Stimulated activated naive CD8-positive, alpha-beta T cell treated with anti-CD3 and anti-CD28 coated beads, Interleukin-15, Interleukin-2, amounts not matched to agents 100 ng/mL and 50 ng/mL, for 24 hours (primary cell): Measurements from ENCODE around the gene DGAT2.

Experiments
- H3K27ac Mint-ChIP-seq: one replicate; pipeline ENCODE4 v1.8.0; 2021; ENCODE audit warnings: mild to moderate bottlenecking, mixed read lengths
- H3K27me3 Mint-ChIP-seq: one replicate; pipeline ENCODE4 v1.8.0; 2021; ENCODE audit warnings: mixed read lengths
- H3K36me3 Mint-ChIP-seq: one replicate; pipeline ENCODE4 v1.8.0; 2021; ENCODE audit warnings: low read depth, mixed read lengths
- H3K4me1 Mint-ChIP-seq: one replicate; pipeline ENCODE4 v1.8.0; 2021; ENCODE audit warnings: low read depth, mixed read lengths
- H3K4me3 Mint-ChIP-seq: one replicate; pipeline ENCODE4 v1.8.0; 2021; ENCODE audit warnings: mild to moderate bottlenecking, mixed read lengths
- H3K9me3 Mint-ChIP-seq: one replicate; pipeline ENCODE4 v1.8.0; 2021; ENCODE audit warnings: mixed read lengths

DGAT2 gene

DNA sequence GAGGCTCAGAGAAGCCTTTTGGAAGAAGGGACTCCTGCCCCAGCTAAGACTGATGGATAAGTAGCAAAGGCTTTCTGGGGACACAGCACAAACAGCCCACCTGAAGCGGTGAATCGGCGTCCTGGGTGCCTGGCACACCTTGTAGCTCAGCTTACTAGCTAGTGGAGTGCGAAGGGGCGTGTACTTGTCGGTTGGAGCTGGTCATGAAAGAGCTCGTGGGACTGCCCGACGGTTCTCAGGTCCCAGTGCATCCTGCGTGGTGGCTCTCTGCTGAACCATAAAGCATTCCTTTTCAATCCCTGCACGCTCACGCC lies 45.7 kb downstream of the DGAT2 start:
- Mint-ChIP-seq H3K4me3 (no peak overlapping the region), H3K9me3 (no peaks in the 10 kb centered on the region), H3K4me1 (peaks cover 37% of the 10 kb centered on the region), H3K27me3 (no peaks in the 10 kb centered on the region), H3K27ac (peak overlapping the region; percentile 92), H3K36me3 (peaks cover 4% of the 10 kb centered on the region)

DNA sequence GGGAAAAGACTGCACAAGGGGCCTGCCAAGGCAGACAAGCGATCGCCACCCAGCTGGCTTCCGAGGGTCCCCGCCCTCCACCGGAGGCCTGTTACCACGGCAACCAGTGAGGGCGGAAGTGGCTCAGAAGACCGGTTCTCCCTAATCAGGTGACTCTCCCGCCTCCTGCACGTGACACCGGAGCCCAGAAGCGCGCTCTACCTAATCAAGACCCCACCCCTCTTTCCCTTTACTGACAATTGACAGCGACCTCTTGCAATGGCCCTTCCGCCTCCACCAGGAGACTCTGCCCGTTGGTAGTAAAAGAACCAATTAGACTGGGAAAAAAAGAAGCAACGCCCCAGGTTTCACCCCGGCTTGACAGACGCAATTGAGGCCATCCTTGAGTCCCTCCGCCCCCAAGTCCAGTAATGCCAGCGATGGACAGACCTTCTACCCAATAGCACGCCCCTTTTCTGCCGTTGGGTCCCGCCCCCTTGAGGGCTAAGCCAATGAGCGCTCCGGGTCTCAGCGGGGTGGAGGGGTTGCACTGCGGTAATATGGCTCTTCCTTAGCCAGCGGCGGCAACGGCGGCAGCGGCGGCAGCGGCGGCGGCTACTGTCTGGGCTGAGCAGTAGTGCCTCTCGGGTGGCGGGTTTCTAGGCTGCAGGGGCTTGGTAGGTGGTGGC lies 46.2 kb downstream of the DGAT2 start, which contains the start of gene UVRAG:
Gene UVRAG, plus strand, starts transcription at position 534 of the 668 bp plus-strand sequence. CDS start 198 bp downstream, outside the sequence.
- Mint-ChIP-seq H3K4me1 (peaks cover 37% of the 10 kb centered on the region), H3K9me3 (no peaks in the 10 kb centered on the region), H3K4me3 (no peak within 1 kb of the TSS), H3K36me3 (peaks cover 4% of the 10 kb centered on the region), H3K27me3 (no peaks in the 10 kb centered on the region), H3K27ac (peak within 1 kb of the TSS; percentile 92)

DNA sequence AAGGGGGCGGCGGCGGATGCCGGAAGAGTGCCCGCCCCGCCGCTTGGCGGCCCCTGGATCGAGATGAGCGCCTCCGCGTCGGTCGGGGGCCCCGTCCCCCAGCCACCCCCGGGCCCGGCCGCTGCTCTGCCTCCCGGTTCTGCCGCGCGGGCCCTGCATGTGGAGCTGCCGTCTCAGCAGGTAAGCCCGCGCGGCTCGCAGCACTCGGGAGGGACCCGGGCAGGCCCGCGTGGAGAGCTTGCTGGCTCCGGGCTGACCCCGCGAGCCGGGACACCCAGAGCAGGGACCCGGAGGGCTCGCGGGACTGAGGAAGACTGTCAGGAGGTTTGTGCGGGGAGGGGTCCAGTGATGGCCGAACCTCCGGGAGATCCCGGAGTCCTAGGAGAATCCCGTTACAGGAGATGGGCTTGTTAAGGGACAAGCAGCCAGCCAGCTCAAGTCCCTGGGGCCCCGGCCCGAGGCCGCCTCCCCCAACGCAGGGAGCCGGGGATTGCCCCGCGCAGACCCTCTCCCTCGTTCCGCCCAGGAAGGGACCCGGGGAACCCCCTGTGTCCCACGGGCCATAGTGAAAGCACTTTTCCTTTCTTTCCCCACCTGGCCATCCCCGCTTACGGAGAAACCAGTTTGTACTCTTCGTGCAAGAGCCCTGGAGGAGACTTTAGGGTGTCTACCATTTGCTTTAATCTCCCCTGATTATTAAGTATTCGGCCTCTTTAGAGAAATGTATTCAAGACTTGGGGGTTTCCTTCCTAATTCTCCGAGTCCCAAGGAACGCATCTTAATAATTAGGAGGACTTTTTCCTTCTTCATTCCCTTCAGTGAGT lies 47.0 kb downstream of the DGAT2 start:
- Mint-ChIP-seq H3K27ac (peak overlapping the region; percentile 92), H3K27me3 (no peaks in the 10 kb centered on the region), H3K36me3 (peaks cover 4% of the 10 kb centered on the region), H3K9me3 (no peaks in the 10 kb centered on the region), H3K4me1 (peaks cover 37% of the 10 kb centered on the region), H3K4me3 (no peak overlapping the region)

DNA sequence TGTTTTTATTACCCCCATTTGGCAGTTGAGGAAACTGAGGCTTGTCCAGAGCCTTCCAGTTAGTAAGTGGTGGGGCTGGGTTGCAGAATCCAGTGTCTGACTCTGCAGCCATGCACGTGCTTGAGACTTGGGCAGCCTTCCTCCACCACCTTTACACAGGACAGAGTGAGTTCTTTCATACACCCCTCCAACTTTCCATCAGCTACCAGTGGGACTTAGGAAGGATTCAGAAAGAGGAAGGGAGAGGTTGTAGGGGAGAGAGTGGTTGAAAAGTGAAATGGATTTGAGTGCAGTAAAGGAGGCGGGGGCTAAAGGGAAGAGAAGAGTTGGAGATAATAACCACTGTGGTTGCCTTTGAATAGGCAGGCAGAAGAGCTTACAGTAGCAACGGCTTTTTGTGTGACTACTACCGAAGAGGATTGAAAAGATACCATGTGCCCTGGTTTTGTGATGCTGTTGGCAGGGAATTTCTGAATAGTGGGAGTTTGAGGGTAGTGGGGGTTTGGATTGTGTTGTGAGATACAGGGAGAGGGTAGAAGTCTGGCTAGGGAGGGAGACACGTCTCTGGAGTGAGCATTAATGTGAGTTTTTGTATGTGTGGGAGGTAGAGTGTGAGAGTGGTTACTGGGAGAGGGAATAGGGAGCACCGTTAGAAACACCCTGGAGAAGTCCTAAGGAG lies 48.1 kb downstream of the DGAT2 start:
- H3K9me3 Mint-ChIP-seq: no peaks in the 10 kb centered on the region
- no peak overlapping the region for H3K4me3 Mint-ChIP-seq
- H3K4me1 Mint-ChIP-seq: peaks cover 46% of the 10 kb centered on the region
- H3K36me3 Mint-ChIP-seq: peaks cover 13% of the 10 kb centered on the region
- H3K27me3 Mint-ChIP-seq: no peaks in the 10 kb centered on the region
- no peak overlapping the region for H3K27ac Mint-ChIP-seq

DNA sequence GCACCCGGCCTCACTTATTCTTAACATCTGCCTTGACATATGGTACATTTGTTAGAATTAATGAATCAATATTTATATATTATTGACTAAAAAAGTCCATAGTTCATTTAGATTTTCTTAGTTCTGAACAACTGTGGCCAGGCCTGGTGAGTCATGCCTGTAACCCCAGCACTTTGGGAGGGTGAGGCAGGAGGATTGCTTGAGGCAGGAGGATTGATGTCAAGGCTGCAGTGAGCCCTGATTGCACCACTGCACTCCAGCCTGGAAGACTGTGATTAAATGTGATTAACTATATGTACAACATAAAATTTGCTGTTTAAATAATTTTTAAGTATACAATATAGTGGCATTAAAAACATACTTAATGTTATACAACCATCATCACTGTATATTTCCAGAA lies 52.1 kb downstream of the DGAT2 start:
- Mint-ChIP-seq H3K27ac (no peak overlapping the region), H3K9me3 (no peaks in the 10 kb centered on the region), H3K27me3 (no peaks in the 10 kb centered on the region), H3K36me3 (peaks cover 27% of the 10 kb centered on the region), H3K4me1 (peaks cover 53% of the 10 kb centered on the region), H3K4me3 (no peak overlapping the region)

DNA sequence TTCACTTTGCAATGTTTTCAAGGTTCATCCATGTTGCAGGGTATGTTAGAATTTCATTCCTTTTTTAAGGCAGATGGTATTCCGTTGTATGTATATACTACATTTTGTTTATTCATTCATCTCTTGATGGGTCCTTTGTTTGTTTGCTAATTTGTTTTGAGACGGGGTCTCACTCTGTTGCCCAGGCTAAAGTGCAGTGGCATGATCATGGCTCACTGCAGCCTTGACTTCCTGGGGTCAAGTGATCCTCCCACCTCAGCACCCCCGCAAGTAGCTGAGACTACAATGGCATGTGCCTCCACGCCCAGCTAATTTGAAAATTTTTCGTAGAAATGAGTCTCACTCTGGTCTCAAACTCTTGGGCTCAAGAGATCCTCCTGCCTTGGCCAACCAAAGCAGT lies 52.6 kb downstream of the DGAT2 start:
- no peaks in the 10 kb centered on the region for H3K27me3 Mint-ChIP-seq
- peaks cover 28% of the 10 kb centered on the region for H3K36me3 Mint-ChIP-seq
- H3K9me3 Mint-ChIP-seq: no peaks in the 10 kb centered on the region
- peaks cover 57% of the 10 kb centered on the region for H3K4me1 Mint-ChIP-seq
- H3K4me3 Mint-ChIP-seq: no peak overlapping the region
- H3K27ac Mint-ChIP-seq: no peak overlapping the region

DNA sequence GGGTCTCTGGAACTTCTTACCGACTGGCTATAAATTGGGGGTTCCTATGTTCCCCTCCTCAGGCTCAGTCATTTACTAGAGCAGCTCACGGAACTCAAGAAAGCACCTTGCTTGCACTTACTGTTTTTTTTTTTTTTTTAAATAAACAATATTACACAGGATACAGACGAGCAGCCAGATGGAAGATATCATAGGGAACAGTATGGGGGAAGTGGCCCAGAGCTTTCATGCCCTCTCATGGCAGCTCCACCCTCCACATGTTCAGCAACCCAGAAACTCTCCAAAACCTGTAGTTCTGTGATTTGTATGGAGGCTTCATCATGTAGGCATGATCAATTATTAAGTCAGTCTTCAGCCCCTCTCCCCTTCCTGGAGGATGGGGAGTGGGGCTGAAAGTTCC lies 54.0 kb downstream of the DGAT2 start:
- Mint-ChIP-seq H3K27me3 (no peaks in the 10 kb centered on the region), H3K9me3 (no peaks in the 10 kb centered on the region), H3K36me3 (peaks cover 34% of the 10 kb centered on the region), H3K27ac (peak overlapping the region; percentile 9), H3K4me1 (peaks cover 70% of the 10 kb centered on the region), H3K4me3 (no peak overlapping the region)

DNA sequence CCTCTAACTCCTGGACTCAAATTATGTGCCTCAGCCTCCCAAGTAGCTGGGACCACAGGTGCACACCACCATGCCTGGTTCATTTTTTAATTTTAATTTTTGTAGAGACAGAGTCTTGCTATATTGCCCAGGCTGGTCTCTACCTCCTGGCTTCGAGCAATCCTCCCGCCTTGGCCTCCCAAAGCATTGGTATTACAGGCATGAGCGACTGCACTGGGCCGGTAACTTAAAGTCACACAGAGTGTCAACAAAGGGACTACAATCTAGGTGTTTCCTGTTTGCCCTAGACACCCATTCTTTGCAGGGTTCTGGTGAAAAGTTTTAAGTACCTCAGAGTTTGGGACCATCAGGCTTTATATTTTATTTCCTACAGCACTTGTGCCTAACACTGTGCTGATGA lies 54.8 kb downstream of the DGAT2 start:
- H3K4me3 Mint-ChIP-seq: no peak overlapping the region
- H3K27ac Mint-ChIP-seq: no peak overlapping the region
- H3K9me3 Mint-ChIP-seq: no peaks in the 10 kb centered on the region
- H3K4me1 Mint-ChIP-seq: peaks cover 68% of the 10 kb centered on the region
- H3K36me3 Mint-ChIP-seq: peaks cover 34% of the 10 kb centered on the region
- no peaks in the 10 kb centered on the region for H3K27me3 Mint-ChIP-seq

DNA sequence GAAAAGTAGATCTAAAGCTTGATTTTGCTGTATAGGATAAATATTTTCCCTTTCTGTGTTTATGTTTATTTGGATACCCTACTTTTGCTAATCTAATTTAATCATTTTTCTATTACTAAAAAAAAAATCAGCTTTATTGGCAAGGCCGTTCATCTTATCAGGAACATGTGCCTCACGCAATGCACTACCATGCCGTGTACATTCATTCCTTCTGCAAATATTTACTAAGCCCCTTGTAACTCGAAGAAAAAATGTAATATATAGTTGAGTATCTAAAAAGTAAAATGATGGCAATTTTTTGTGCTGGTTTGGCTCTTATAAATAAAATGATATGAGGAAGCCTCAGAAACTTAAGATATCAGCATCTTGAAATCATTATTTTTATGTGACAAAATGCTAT lies 55.4 kb downstream of the DGAT2 start:
- H3K4me1 Mint-ChIP-seq: peaks cover 63% of the 10 kb centered on the region
- peak overlapping the region; percentile 40 for H3K4me3 Mint-ChIP-seq
- H3K27me3 Mint-ChIP-seq: no peaks in the 10 kb centered on the region
- H3K36me3 Mint-ChIP-seq: peaks cover 30% of the 10 kb centered on the region
- H3K9me3 Mint-ChIP-seq: no peaks in the 10 kb centered on the region
- peak overlapping the region; percentile 42 for H3K27ac Mint-ChIP-seq

DNA sequence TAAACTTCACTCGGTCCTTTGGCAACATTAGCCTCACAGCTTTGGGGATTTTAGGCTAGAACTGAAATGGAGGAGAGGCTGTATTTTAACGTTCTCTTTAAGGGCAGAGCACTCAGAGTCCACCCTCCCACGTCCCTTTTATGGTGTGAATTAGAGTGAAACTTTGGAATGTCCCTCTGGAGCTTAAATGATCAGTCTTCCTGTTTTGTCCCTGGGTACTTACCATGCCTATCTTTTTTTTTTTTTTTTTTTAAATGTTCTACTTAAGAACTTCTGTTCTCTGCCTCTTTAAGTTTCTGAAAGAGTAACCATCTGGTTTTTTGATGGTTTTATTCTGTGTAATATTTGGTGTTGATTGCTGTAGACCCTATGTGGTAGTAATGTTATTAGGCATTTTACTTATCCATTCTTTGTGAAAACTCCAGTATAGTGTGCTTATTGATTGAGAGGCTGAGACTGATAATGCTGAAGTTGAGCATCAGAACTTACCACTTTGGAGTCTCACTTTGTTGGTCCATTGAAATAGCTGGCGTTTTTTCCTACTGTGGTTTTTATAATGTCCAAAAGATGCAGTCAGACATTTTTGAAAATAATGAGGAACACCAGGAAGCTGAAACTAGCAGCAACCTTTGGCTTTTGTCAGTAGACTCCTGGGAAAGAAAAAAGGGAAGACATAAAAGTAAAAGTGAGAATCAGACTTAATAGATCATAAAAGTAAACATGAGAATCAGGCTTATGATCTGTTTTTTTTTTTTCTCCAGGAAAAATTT lies 58.1 kb downstream of the DGAT2 start:
- H3K27ac Mint-ChIP-seq: peak overlapping the region; percentile 62

DNA sequence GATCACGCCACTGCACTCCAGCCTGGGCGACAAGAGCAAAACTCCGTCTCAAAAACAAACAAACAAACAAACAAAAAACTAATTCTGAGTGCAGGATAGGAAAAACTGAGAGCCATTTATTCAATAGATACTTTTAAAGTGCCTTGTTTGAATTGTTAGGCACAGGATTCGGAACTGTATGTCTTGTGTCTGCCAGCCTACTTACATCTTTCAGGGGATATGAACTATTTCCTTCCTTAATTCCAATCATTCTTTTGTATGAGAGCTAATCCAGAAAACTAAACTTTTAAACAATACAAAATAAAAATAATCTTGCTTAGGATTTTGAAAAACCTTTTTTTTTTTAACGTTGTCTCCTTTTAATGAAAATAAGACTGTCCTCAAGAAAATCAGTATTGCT lies 59.0 kb downstream of the DGAT2 start:
- H3K9me3 Mint-ChIP-seq: no peaks in the 10 kb centered on the region
- peaks cover 57% of the 10 kb centered on the region for H3K4me1 Mint-ChIP-seq
- H3K36me3 Mint-ChIP-seq: peaks cover 20% of the 10 kb centered on the region
- no peak overlapping the region for H3K27ac Mint-ChIP-seq
- no peak overlapping the region for H3K4me3 Mint-ChIP-seq
- H3K27me3 Mint-ChIP-seq: no peaks in the 10 kb centered on the region

More for the DNA sequence above, 58.1 kb downstream of the DGAT2 start:
- H3K27me3 Mint-ChIP-seq: no peaks in the 10 kb centered on the region
- no peak overlapping the region for H3K4me3 Mint-ChIP-seq
- peaks cover 26% of the 10 kb centered on the region for H3K36me3 Mint-ChIP-seq
- H3K4me1 Mint-ChIP-seq: peaks cover 62% of the 10 kb centered on the region
- H3K9me3 Mint-ChIP-seq: no peaks in the 10 kb centered on the region

DNA sequence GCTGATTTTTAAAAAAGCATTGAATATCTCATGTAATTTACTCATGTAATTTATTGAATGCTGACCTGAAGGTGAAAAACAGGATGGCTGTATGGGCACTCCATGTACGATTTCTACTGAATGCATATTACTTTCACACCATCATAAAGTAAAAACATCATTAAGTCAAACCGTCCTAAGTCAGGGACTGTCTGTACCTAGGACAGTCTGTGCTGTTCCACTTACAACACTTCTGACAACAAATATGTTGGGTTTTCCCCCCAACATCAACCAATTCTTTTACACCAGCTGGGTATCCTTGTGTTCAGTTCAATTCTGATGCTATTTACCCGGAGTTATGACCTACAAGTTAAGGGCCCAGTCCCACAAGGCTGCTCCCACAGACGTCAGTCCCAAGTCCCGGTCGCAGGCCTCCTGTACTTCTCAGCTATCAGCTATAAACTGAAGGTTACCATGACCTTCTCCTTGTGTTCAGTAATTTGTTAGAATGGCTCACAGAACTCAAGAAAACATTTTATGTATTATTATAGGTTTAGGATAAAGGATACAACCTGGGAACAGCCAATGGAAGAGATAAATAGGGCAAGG lies 63.4 kb downstream of the DGAT2 start:
- Mint-ChIP-seq H3K4me1 (peaks cover 46% of the 10 kb centered on the region), H3K27me3 (no peaks in the 10 kb centered on the region), H3K4me3 (no peak overlapping the region), H3K36me3 (peaks cover 10% of the 10 kb centered on the region), H3K27ac (no peak overlapping the region), H3K9me3 (no peaks in the 10 kb centered on the region)

DNA sequence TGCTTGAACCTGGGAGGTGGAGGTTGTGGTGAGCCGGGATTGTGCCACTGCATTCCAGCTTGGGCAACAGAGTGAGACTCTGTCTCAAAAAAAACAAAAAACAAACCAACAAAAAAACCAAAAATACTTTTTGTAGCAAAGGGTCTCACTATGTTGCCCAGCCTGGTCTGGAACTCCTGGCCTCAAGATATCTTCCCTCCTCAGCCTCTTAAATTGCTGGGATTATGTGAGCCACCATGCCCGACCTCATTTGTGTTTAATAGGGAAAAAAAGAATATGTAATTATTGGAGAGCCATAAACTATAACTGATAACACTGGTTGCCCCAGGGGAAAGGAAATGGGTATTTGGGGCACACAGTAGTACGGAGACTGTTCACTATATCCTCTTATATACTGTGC lies 66.2 kb downstream of the DGAT2 start:
- H3K4me3 Mint-ChIP-seq: no peak overlapping the region
- no peaks in the 10 kb centered on the region for H3K9me3 Mint-ChIP-seq

DNA sequence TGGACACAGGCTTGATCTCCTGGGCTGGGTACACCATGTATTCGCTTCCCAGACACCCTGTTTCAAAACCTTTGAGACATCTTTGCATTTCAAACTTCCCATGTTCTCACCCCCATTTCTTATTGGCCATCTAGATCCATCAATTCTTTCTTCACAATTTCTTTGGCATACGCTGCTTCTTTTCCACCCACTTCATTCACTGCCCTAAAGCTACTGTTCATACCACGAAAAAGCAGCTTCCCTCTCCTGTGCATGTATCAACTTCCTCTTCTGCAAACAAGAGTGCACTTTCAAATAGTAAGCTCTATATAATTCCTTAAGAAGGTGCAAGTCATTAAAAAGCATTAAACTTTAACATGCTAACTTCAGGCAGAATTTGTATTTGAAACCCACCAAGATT lies 67.8 kb downstream of the DGAT2 start:
- Mint-ChIP-seq H3K27me3 (no peaks in the 10 kb centered on the region), H3K9me3 (no peaks in the 10 kb centered on the region), H3K27ac (no peak overlapping the region), H3K4me3 (no peak overlapping the region), H3K4me1 (peaks cover 45% of the 10 kb centered on the region), H3K36me3 (peaks cover 8% of the 10 kb centered on the region)

More for the DNA sequence above, 66.2 kb downstream of the DGAT2 start:
- Mint-ChIP-seq H3K36me3 (peaks cover 10% of the 10 kb centered on the region), H3K27ac (no peak overlapping the region), H3K4me1 (peaks cover 38% of the 10 kb centered on the region), H3K27me3 (no peaks in the 10 kb centered on the region)
